CD14-positive monocyte (primary cell): Measurements from ENCODE around the gene RIT2. TPM values are rescaled to one million over a fixed set of nuclear protein-coding genes. Genes with fewer than 3 reads are reported as not detected.

Source experiments
- DNase-seq, 3 donors: peaks; one replicate each; pipeline ENCODE4 v3.0.0-alpha.2; 2011 to 2022
- H2AFZ ChIP-seq: 2 replicates; pipeline ENCODE4 v1.6.0; 2012; ENCODE audit warnings: mild to moderate bottlenecking, low read depth, low read length, inconsistent platforms; ENCODE audit not compliant: insufficient read depth, poor library complexity, severe bottlenecking
- H3K27ac ChIP-seq, 2 donors: 1 replicate in 1 of 2; 2 replicates in 1 of 2; pipeline ENCODE4 v1.5.1; 2012 to 2013; ENCODE audit warnings: low read length in 2 of 2, control low read depth in 1 of 2, inconsistent platforms in 1 of 2, low read depth in 1 of 2, mild to moderate bottlenecking in 1 of 2
- H3K27me3 ChIP-seq, 2 donors: one replicate each; pipeline versions ENCODE4 v1.6.0 to v1.6.1; 2011 to 2013; ENCODE audit warnings: low read length in 2 of 2; ENCODE audit not compliant: control insufficient read depth in 2 of 2, insufficient read depth in 2 of 2
- H3K36me3 ChIP-seq, 2 donors: replicated peaks in 1 of 2; 1 replicate in 1 of 2; 2 replicates in 1 of 2; pipeline versions ENCODE4 v1.5.1 to v1.6.1; 2012 to 2013; ENCODE audit warnings: low read length in 2 of 2, control low read depth in 1 of 2, inconsistent platforms in 1 of 2, mild to moderate bottlenecking in 1 of 2; ENCODE audit not compliant: insufficient read depth in 2 of 2, control insufficient read depth in 1 of 2
- H3K4me1 ChIP-seq, 2 donors: 1 replicate in 1 of 2; 2 replicates in 1 of 2; pipeline versions ENCODE4 v1.5.1 to v1.6.1; 2012 to 2013; ENCODE audit warnings: low read length in 2 of 2, control low read depth in 1 of 2, inconsistent platforms in 1 of 2, mild to moderate bottlenecking in 1 of 2, moderate library complexity in 1 of 2; ENCODE audit not compliant: insufficient read depth in 2 of 2, control insufficient read depth in 1 of 2
- H3K4me2 ChIP-seq: replicated peaks from 2 replicates; pipeline ENCODE3; 2012; ENCODE audit warnings: low read length, moderate library complexity, mild to moderate bottlenecking; ENCODE audit not compliant: poor library complexity, severe bottlenecking; ENCODE audit errors: extremely low read depth
- H3K4me3 ChIP-seq, 3 experiments: fragments of 200-600 bp in 1 of 3; sonication (generic) in 1 of 3; replicated peaks in 1 of 3; 1 replicate in 2 of 3; 2 replicates in 1 of 3; pipeline ENCODE4 v1.5.1; 2011 to 2013; ENCODE audit warnings: low read length in 3 of 3, mild to moderate bottlenecking in 3 of 3, control low read depth in 2 of 3, low read depth in 2 of 3, inconsistent platforms in 1 of 3, moderate library complexity in 1 of 3
- H3K79me2 ChIP-seq: 2 replicates; pipeline ENCODE4 v1.6.0; 2012; ENCODE audit warnings: mild to moderate bottlenecking, control low read depth, inconsistent platforms, low read length, moderate library complexity; ENCODE audit not compliant: insufficient read depth
- H3K9ac ChIP-seq: 2 replicates; pipeline ENCODE4 v1.6.0; 2017; ENCODE audit warnings: low read length, mild to moderate bottlenecking; ENCODE audit not compliant: insufficient read depth, poor library complexity, severe bottlenecking
- H3K9me3 ChIP-seq, 2 donors: replicated peaks in 1 of 2; 1 replicate in 1 of 2; 2 replicates in 1 of 2; pipeline versions ENCODE4 v1.5.1 to v1.6.1; 2012 to 2013; ENCODE audit warnings: low read length in 2 of 2, control low read depth in 1 of 2; ENCODE audit not compliant: control insufficient read depth in 1 of 2, insufficient read depth in 1 of 2
- H4K20me1 ChIP-seq: 2 replicates; pipeline ENCODE4 v1.6.0; 2012; ENCODE audit warnings: mild to moderate bottlenecking, low read length, control low read depth, moderate library complexity; ENCODE audit not compliant: insufficient read depth
- H3K27ac Mint-ChIP-seq, 7 donors: one replicate each; pipeline ENCODE4 v1.8.0; 2020; ENCODE audit warnings: mild to moderate bottlenecking in 7 of 7, mixed read lengths in 7 of 7, moderate library complexity in 6 of 7, inconsistent platforms in 2 of 7
- H3K27me3 Mint-ChIP-seq, 3 donors: one replicate each; pipeline ENCODE4 v1.8.0; 2021 to 2022; ENCODE audit warnings: low read depth in 3 of 3, mild to moderate bottlenecking in 3 of 3, mixed read lengths in 3 of 3, moderate library complexity in 3 of 3, inconsistent platforms in 1 of 3
- H3K36me3 Mint-ChIP-seq, 2 donors: one replicate each; pipeline ENCODE4 v1.8.0; 2020; ENCODE audit warnings: mixed read lengths in 2 of 2, inconsistent platforms in 1 of 2, mild to moderate bottlenecking in 1 of 2
- H3K4me1 Mint-ChIP-seq: one replicate; pipeline ENCODE4 v1.8.0; 2020; ENCODE audit warnings: mild to moderate bottlenecking, mixed read lengths
- H3K4me3 Mint-ChIP-seq, 2 donors: one replicate each; pipeline ENCODE4 v1.8.0; 2020; ENCODE audit warnings: mild to moderate bottlenecking in 2 of 2, mixed read lengths in 2 of 2, moderate library complexity in 1 of 2
- H3K9me3 Mint-ChIP-seq, 7 donors: one replicate each; pipeline ENCODE4 v1.8.0; 2020 to 2022; ENCODE audit warnings: mixed read lengths in 7 of 7, mild to moderate bottlenecking in 6 of 7, moderate library complexity in 6 of 7, inconsistent platforms in 2 of 7
- WGBS: methylation state at CpG from one replicate; pipeline ENCODE4 v1.1.5; 2013; ENCODE audit warnings: missing lambda C conversion rate; ENCODE audit not compliant: insufficient coverage; 5-methylcytosine and 5-hydroxymethylcytosine counted together
- intact Hi-C, 2 donors: fragments of 100-400 bp; cut with micrococcal nuclease; formaldehyde crosslinking; loops; one replicate each; pipeline versions ENCODE4 v1.15.0 to v1.15.1; 2023
- polyA plus RNA-seq, 3 donors: library from polyadenylated mRNA; depleted of rRNA in 1 of 3; unstranded in 2 of 3; stranded (reverse) in 1 of 3; fragments of 300-500 nt in 2 of 3; fragments of >200 nt in 1 of 3; fragmentation: Illumina TruSeq in 2 of 3; gene quantifications; 1 replicate in 2 of 3; 2 replicates in 1 of 3; pipeline ENCODE4 v1.2.3, GENCODE V29; 2012 to 2021
- TF ChIP-seq, protein P1 (sequence below): fragments of 200-600 bp; IDR thresholded peaks from one replicate; pipeline ENCODE4 v1.8.0; 2022; ENCODE audit warnings: antibody characterized with exemption, mild to moderate bottlenecking

RIT2 gene
- polyA plus RNA-seq, 3 donors, result not detected

DNA sequence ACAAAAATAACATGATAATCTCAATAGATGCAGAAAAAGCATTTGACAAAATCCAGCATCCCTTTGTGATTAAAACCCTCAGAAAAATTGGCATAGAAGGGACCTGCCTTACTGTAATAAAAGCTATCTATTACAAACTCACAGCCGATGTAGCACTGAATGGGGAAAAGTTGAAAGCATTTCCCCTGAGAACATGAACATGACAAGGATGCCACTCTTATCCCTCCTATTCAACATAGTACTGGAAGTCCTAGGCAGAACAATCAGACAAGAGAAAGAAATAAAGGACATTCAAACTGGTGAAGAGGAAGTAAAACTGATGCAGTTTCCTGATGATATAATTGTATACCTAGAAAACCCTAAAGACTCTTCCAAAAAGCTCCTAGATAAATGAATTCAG is 368.7 kb downstream of the RIT2 start:
- Histone ChIP-seq H3K9ac (no peak overlapping the region), H3K27ac (no peak overlapping the region), H3K27me3 (no peaks in the 10 kb centered on the region), H4K20me1 (no peaks in the 10 kb centered on the region), H3K4me3 (no peak overlapping the region), H3K36me3 (no peaks in the 10 kb centered on the region), H3K79me2 (no peaks in the 10 kb centered on the region), H3K9me3 (no peaks in the 10 kb centered on the region), H3K4me2 (no peak overlapping the region), H2AFZ (no peak overlapping the region), H3K4me1 (no peaks in the 10 kb centered on the region)
- Mint-ChIP-seq H3K36me3 (no peaks in the 10 kb centered on the region), H3K4me1 (no peaks in the 10 kb centered on the region), H3K27me3 (peaks cover 0 to 1% (median 0%) of the 10 kb centered on the region in 3 donors), H3K9me3 (peaks cover 0 to 2% (median 0%) of the 10 kb centered on the region in 7 donors), H3K27ac (no peak overlapping the region), H3K4me3 (no peak overlapping the region)
- TF ChIP-seq, protein P1, sequence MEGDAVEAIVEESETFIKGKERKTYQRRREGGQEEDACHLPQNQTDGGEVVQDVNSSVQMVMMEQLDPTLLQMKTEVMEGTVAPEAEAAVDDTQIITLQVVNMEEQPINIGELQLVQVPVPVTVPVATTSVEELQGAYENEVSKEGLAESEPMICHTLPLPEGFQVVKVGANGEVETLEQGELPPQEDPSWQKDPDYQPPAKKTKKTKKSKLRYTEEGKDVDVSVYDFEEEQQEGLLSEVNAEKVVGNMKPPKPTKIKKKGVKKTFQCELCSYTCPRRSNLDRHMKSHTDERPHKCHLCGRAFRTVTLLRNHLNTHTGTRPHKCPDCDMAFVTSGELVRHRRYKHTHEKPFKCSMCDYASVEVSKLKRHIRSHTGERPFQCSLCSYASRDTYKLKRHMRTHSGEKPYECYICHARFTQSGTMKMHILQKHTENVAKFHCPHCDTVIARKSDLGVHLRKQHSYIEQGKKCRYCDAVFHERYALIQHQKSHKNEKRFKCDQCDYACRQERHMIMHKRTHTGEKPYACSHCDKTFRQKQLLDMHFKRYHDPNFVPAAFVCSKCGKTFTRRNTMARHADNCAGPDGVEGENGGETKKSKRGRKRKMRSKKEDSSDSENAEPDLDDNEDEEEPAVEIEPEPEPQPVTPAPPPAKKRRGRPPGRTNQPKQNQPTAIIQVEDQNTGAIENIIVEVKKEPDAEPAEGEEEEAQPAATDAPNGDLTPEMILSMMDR, result no peak
- no peak for DNase-seq
- intact Hi-C loops, result no loop called here
- WGBS, result no CpG with 5 or more reads among the region's 1 CpG

DNA sequence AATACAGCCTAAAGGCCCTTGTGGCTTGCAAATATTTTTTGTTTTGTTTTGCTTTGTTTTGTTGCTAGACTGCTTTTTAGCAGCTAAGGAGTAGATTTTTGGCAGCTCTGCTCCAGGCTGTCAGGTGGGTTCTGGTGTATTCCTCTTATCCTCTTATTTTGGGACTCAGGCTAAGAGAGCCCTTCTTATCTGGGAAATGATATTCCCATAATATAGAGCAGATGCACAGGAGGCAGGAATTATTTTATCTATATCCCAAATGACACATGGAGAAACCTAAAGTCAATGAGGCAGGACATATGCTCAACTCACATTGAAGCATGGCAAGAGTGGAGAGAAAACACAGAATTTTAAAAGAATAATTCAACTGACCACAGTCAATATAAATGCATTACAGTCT is 369.6 kb downstream of the RIT2 start:
- Mint-ChIP-seq H3K4me1 (no peaks in the 10 kb centered on the region), H3K36me3 (no peaks in the 10 kb centered on the region), H3K9me3 (peaks cover 0 to 2% (median 0%) of the 10 kb centered on the region in 7 donors), H3K27ac (no peak overlapping the region), H3K27me3 (peaks cover 0 to 1% (median 0%) of the 10 kb centered on the region in 3 donors), H3K4me3 (no peak overlapping the region)
- no peak overlapping the region for H3K9ac ChIP-seq
- intact Hi-C loops, result no loop called here
- H2AFZ ChIP-seq, result no peak overlapping the region
- H3K4me3 ChIP-seq, result no peak overlapping the region
- TF ChIP-seq, protein P1, result no peak
- no peaks in the 10 kb centered on the region for H3K27me3 ChIP-seq
- H3K4me1 ChIP-seq, result no peaks in the 10 kb centered on the region
- H3K9me3 ChIP-seq, result no peaks in the 10 kb centered on the region
- H3K27ac ChIP-seq, result no peak overlapping the region
- no peak for DNase-seq
- H4K20me1 ChIP-seq, result no peaks in the 10 kb centered on the region
- H3K36me3 ChIP-seq, result no peaks in the 10 kb centered on the region
- H3K4me2 ChIP-seq, result no peak overlapping the region
- H3K79me2 ChIP-seq, result no peaks in the 10 kb centered on the region
